Suprapubic skin (tissue), 4 donors: ENCODE data around the gene AURKA. TPM values are rescaled to one million over a fixed set of nuclear protein-coding genes. Genes with fewer than 3 reads are reported as not detected.

Experiments used
- DNase-seq, 2 donors: peaks; one replicate each; pipeline ENCODE4 v3.0.0-alpha.2; 2019; ENCODE audit warnings: low spot score in 2 of 2
- H3K27ac ChIP-seq: fragments of 200-600 bp; sonication (generic); one replicate; pipeline ENCODE4 v1.5.1; 2019
- H3K27me3 ChIP-seq: fragments of 200-600 bp; sonication (generic); one replicate; pipeline ENCODE4 v1.5.1; 2019
- H3K36me3 ChIP-seq: fragments of 200-600 bp; sonication (generic); one replicate; pipeline ENCODE4 v1.5.1; 2019
- H3K4me1 ChIP-seq: fragments of 200-600 bp; sonication (generic); one replicate; pipeline ENCODE4 v1.5.1; 2019
- H3K4me3 ChIP-seq: fragments of 200-600 bp; sonication (generic); one replicate; pipeline ENCODE4 v1.5.1; 2019; ENCODE audit warnings: mild to moderate bottlenecking
- H3K9me3 ChIP-seq: fragments of 200-600 bp; sonication (generic); one replicate; pipeline ENCODE4 v1.5.1; 2019
- EP300 ChIP-seq: sonication (generic); formaldehyde crosslinking; IDR thresholded peaks from one replicate; pipeline ENCODE4 v1.6.1; 2017; ENCODE audit warnings: antibody characterized with exemption
- POLR2A ChIP-seq, 2 donors: fragments of 450-650 bp; IDR thresholded peaks; one replicate each; pipeline ENCODE4 v1.6.1; 2017; ENCODE audit warnings: antibody characterized with exemption in 2 of 2, mild to moderate bottlenecking in 2 of 2, moderate library complexity in 2 of 2
- POLR2AphosphoS5 ChIP-seq, 3 donors: sonication (generic); formaldehyde crosslinking; IDR thresholded peaks; one replicate each; pipeline ENCODE4 v1.6.1; 2017; ENCODE audit warnings: antibody characterized with exemption in 3 of 3
- WGBS: methylation state at CpG from one replicate; pipeline ENCODE4 v1.1.5; 2018; 5-methylcytosine and 5-hydroxymethylcytosine counted together
- total RNA-seq, 4 donors: library from RNA; depleted of rRNA; stranded (reverse); fragments of >200 nt; gene quantifications; one replicate each; pipeline ENCODE4 v1.1.0, GENCODE V29; 2016
- TF ChIP-seq, protein P1 (sequence below), 2 donors: fragments of 200-600 bp in 1 of 2; fragments of 450-650 bp in 1 of 2; sonication (generic) in 1 of 2; IDR thresholded peaks; one replicate each; pipeline ENCODE4 v1.5.1; 2016 to 2019; ENCODE audit warnings: antibody characterized with exemption in 2 of 2, mild to moderate bottlenecking in 1 of 2, moderate library complexity in 1 of 2

AURKA gene
- total RNA-seq, 4 donors from 2014 or later, result 2.1 to 5.7 (median 2.5) TPM

GRCh38 chr20:56427797-56428196, 35.8 kb upstream of the AURKA start:
- H3K27ac ChIP-seq, result no peak overlapping the region
- peaks cover 17% of the 10 kb centered on the region for H3K4me1 ChIP-seq
- WGBS, result 83% methylated on average over 4 of the region's 4 CpGs
- no peak for TF ChIP-seq POLR2A (IDR thresholded peaks at IDR 0.05)
- TF ChIP-seq POLR2AphosphoS5 (IDR thresholded peaks at IDR 0.05), result no peak
- TF ChIP-seq EP300, result no peak
- TF ChIP-seq, protein P1, sequence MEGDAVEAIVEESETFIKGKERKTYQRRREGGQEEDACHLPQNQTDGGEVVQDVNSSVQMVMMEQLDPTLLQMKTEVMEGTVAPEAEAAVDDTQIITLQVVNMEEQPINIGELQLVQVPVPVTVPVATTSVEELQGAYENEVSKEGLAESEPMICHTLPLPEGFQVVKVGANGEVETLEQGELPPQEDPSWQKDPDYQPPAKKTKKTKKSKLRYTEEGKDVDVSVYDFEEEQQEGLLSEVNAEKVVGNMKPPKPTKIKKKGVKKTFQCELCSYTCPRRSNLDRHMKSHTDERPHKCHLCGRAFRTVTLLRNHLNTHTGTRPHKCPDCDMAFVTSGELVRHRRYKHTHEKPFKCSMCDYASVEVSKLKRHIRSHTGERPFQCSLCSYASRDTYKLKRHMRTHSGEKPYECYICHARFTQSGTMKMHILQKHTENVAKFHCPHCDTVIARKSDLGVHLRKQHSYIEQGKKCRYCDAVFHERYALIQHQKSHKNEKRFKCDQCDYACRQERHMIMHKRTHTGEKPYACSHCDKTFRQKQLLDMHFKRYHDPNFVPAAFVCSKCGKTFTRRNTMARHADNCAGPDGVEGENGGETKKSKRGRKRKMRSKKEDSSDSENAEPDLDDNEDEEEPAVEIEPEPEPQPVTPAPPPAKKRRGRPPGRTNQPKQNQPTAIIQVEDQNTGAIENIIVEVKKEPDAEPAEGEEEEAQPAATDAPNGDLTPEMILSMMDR (IDR thresholded peaks at IDR 0.05), result no peak
- no peak for DNase-seq
- no peaks in the 10 kb centered on the region for H3K36me3 ChIP-seq
- no peak overlapping the region for H3K4me3 ChIP-seq
- no peaks in the 10 kb centered on the region for H3K9me3 ChIP-seq
- no peaks in the 10 kb centered on the region for H3K27me3 ChIP-seq

- peaks cover 23% of the 10 kb centered on the region for H3K4me1 ChIP-seq
- DNase-seq, result no peak
- TF ChIP-seq POLR2A (IDR thresholded peaks at IDR 0.05), result no peak
- TF ChIP-seq POLR2AphosphoS5 (IDR thresholded peaks at IDR 0.05), result no peak
- TF ChIP-seq, protein P1 (IDR thresholded peaks at IDR 0.05), result no peak
- no peak for TF ChIP-seq EP300
Measured at GRCh38 chr20:56426926-56427325, 34.9 kb upstream of the AURKA start.

DNA sequence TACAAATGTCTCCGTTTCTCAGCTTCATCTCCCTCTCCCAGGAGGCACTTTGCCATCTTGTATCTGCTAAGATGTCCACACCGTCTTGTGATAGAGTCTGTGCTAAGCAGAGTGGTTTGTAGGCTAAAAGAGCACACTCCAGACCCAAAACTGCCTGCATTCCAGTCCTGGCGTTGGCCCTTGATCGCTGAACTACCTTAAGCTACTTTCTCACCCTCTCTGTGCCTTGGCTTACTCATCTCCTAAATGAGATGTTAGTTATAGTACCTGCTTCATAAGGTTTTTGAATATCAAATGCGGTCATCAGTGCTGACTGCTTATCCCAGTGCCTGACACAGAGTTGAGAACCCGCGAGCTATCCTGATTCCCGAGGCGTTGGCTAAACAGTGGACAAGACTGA, 34.0 kb upstream of the AURKA start:
- WGBS, result 97% methylated on average over 9 of the region's 9 CpGs
- Histone ChIP-seq H3K4me3 (no peak overlapping the region), H3K9me3 (no peaks in the 10 kb centered on the region), H3K4me1 (peaks cover 23% of the 10 kb centered on the region), H3K27ac (no peak overlapping the region), H3K27me3 (no peaks in the 10 kb centered on the region), H3K36me3 (no peaks in the 10 kb centered on the region)
- no peak for DNase-seq
- TF ChIP-seq POLR2A (IDR thresholded peaks at IDR 0.05) (no peak), POLR2AphosphoS5 (IDR thresholded peaks at IDR 0.05) (no peak)

More at GRCh38 chr20:56426926-56427325, 34.9 kb upstream of the AURKA start:
- Histone ChIP-seq H3K9me3 (no peaks in the 10 kb centered on the region), H3K36me3 (no peaks in the 10 kb centered on the region), H3K4me3 (no peak overlapping the region), H3K27ac (no peak overlapping the region), H3K27me3 (no peaks in the 10 kb centered on the region)

DNA sequence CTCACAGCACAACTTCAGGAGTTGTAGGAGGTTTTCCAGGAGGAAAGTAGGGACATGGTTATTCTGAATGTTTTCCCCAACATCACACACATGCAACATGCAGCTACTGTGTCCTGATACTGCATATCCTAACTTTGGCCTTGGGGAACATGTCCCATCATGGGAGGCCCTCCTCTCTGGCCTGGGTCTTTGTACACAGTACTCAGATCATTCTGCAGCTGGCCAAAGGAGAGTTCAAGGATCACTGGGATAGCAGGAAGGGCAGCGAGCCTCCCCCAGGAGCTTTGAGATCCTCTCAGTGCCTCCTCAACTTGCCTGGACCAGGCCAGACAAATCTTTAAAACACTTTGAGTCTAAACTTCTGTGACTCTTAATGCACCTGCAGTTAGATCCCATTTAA, 32.9 kb upstream of the AURKA start:
- WGBS, result no CpG with 5 or more reads among the region's 1 CpG
- H3K27me3 ChIP-seq, result no peaks in the 10 kb centered on the region
- no peak for TF ChIP-seq POLR2AphosphoS5 (IDR thresholded peaks at IDR 0.05)
- no peak for TF ChIP-seq EP300
- no peak for TF ChIP-seq POLR2A (IDR thresholded peaks at IDR 0.05)
- TF ChIP-seq, protein P1 (IDR thresholded peaks at IDR 0.05), result no peak
- H3K4me1 ChIP-seq, result peaks cover 19% of the 10 kb centered on the region
- H3K4me3 ChIP-seq, result no peak overlapping the region
- DNase-seq, result no peak
- no peak overlapping the region for H3K27ac ChIP-seq
- H3K36me3 ChIP-seq, result no peaks in the 10 kb centered on the region
- H3K9me3 ChIP-seq, result no peaks in the 10 kb centered on the region

- Histone ChIP-seq H3K27ac (no peak overlapping the region), H3K27me3 (no peaks in the 10 kb centered on the region), H3K36me3 (no peaks in the 10 kb centered on the region), H3K9me3 (no peaks in the 10 kb centered on the region), H3K4me1 (peaks cover 13% of the 10 kb centered on the region), H3K4me3 (no peak overlapping the region)
- 66% methylated on average over 1 of the region's 1 CpG for WGBS
- TF ChIP-seq EP300 (no peak), POLR2AphosphoS5 (IDR thresholded peaks at IDR 0.05) (no peak), POLR2A (IDR thresholded peaks at IDR 0.05) (no peak)
- TF ChIP-seq, protein P1 (IDR thresholded peaks at IDR 0.05), result no peak
- no peak for DNase-seq
Measured at GRCh38 chr20:56423886-56424285, 31.9 kb upstream of the AURKA start.

DNA sequence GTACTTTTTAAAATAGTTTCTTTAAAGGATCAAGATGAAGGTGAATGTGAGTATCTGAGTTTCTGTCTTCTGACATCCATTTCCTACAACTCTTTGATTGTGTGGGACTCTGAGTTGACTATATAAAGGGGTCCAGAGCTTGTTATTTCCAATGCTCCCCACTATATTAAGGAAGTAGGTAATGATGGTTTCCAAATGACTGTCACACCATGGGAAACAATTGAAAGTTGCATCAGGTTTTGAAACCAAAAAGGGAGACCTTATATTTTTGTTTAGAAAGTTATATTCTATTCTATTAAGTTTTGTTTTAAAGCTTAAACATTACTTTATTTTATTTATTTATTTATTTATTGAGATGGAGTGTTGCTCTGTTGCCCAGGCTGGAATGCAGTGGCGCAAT, 31.2 kb upstream of the AURKA start:
- 96% methylated on average over 1 of the region's 1 CpG for WGBS
- H3K27me3 ChIP-seq, result no peaks in the 10 kb centered on the region
- no peak for DNase-seq
- H3K27ac ChIP-seq, result no peak overlapping the region
- peaks cover 11% of the 10 kb centered on the region for H3K4me1 ChIP-seq
- no peaks in the 10 kb centered on the region for H3K9me3 ChIP-seq
- H3K36me3 ChIP-seq, result no peaks in the 10 kb centered on the region
- TF ChIP-seq, protein P1 (IDR thresholded peaks at IDR 0.05), result no peak
- TF ChIP-seq POLR2AphosphoS5 (IDR thresholded peaks at IDR 0.05) (no peak), EP300 (no peak), POLR2A (IDR thresholded peaks at IDR 0.05) (no peak)
- H3K4me3 ChIP-seq, result no peak overlapping the region
